ENCODE measurements around the gene IFT122. TPM values are rescaled to one million over a fixed set of nuclear protein-coding genes. Genes with fewer than 3 reads are reported as not detected.

Gene IFT122
- total RNA-seq, 1 donor from 2014 or later: 19.2 TPM

DNA sequence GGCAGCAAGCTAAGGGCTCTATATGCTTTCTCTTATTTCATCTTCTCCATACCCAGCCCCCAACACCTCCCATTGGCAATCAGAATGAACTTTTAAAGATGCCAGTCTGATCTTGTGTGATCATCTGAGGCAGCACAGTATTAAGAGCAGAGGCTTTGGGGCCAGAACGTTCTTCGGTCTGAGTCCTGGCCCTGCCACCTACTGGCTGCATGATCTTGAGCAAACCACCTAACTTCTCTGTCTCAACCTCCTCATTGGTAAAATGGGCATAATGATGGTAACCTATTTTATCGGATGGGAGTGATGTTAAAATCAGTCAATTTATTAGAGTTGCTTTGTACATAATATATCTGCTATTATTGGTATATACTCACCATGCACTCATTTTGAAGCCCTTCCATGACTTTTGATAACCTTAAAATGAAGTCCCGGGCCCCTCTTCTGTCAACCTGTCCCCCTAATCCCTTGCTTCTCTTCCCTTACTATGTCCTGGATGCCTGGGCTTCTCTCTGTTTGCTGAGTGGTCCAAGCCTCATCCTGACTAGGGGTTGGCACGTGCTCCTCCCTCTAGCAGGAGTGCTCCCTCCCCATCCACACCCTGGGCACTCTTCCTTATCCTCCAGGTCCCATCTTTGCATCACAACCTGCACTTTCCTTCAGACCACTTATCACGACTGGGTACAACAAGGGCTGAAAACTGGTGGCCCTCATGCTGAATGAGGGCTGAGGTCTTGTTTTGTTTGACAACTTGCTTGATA lies 17.9 kb upstream of the IFT122 start:
- POLR2A ChIA-PET: interaction anchor here (1.6 to 2.0 kb wide), 2 partner anchors 18 to 22 kb away, joined by 7 read pairs; partner anchors contain the start of genes IFT122 and MBD4
- DNase-seq (no peak), ATAC-seq (ENCODE audit: low read depth) (no peak)
- Mint-ChIP-seq H3K36me3 (ENCODE audit: low read depth) (peaks cover 4% of the 10 kb centered on the region), H3K9me3 (peaks cover 3% of the 10 kb centered on the region), H3K27me3 (no peaks in the 10 kb centered on the region), H3K4me1 (peaks cover 25% of the 10 kb centered on the region), H3K4me3 (no peak overlapping the region), H3K27ac (no peak overlapping the region)
- TF ChIP-seq, protein P1, sequence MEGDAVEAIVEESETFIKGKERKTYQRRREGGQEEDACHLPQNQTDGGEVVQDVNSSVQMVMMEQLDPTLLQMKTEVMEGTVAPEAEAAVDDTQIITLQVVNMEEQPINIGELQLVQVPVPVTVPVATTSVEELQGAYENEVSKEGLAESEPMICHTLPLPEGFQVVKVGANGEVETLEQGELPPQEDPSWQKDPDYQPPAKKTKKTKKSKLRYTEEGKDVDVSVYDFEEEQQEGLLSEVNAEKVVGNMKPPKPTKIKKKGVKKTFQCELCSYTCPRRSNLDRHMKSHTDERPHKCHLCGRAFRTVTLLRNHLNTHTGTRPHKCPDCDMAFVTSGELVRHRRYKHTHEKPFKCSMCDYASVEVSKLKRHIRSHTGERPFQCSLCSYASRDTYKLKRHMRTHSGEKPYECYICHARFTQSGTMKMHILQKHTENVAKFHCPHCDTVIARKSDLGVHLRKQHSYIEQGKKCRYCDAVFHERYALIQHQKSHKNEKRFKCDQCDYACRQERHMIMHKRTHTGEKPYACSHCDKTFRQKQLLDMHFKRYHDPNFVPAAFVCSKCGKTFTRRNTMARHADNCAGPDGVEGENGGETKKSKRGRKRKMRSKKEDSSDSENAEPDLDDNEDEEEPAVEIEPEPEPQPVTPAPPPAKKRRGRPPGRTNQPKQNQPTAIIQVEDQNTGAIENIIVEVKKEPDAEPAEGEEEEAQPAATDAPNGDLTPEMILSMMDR (IDR thresholded peaks at IDR 0.05): no peak
- CTCF ChIA-PET: interaction anchor here (0.8 kb wide), 1 partner anchor 22 kb away, joined by 3 read pairs; no protein-coding TSS in a partner anchor
- intact Hi-C loops (cut with micrococcal nuclease): no loop called here

DNA sequence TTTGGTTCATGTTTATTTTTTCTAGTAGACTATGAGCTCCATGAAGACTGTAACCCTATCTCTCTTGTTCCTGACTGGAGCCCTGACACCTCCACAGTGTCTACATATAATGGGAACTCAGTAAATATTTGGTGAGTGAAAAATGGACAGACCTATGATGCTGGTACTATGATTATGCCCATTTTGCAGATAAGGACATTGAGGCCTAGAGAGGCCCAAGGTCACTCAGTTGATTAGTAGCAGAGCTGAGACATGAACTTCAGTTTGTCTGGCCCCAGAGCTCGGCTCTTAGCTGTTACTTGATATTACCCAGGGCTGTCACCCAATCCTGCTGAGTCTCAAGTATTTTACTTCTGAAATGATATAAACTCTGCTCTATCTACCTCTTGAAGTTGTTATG lies 17.1 kb upstream of the IFT122 start:
- POLR2A ChIA-PET: interaction anchor here (1.6 to 2.0 kb wide), 2 partner anchors 17 to 23 kb away, joined by 7 read pairs; partner anchors contain the start of genes IFT122 and MBD4
- H3K4me3 Mint-ChIP-seq: no peak overlapping the region
- no peak overlapping the region for H3K27ac Mint-ChIP-seq
- H3K9me3 Mint-ChIP-seq: peaks cover 3% of the 10 kb centered on the region
- peaks cover 4% of the 10 kb centered on the region for H3K36me3 Mint-ChIP-seq (ENCODE audit: low read depth)
- no peaks in the 10 kb centered on the region for H3K27me3 Mint-ChIP-seq
- TF ChIP-seq, protein P1 (IDR thresholded peaks at IDR 0.05): no peak
- CTCF ChIA-PET: interaction anchor here (0.8 kb wide), 1 partner anchor 23 kb away, joined by 3 read pairs; no protein-coding TSS in a partner anchor
- ATAC-seq (ENCODE audit: low read depth) (no peak), DNase-seq (no peak)
- H3K4me1 Mint-ChIP-seq: peaks cover 33% of the 10 kb centered on the region
- intact Hi-C loops (cut with micrococcal nuclease): no loop called here

DNA sequence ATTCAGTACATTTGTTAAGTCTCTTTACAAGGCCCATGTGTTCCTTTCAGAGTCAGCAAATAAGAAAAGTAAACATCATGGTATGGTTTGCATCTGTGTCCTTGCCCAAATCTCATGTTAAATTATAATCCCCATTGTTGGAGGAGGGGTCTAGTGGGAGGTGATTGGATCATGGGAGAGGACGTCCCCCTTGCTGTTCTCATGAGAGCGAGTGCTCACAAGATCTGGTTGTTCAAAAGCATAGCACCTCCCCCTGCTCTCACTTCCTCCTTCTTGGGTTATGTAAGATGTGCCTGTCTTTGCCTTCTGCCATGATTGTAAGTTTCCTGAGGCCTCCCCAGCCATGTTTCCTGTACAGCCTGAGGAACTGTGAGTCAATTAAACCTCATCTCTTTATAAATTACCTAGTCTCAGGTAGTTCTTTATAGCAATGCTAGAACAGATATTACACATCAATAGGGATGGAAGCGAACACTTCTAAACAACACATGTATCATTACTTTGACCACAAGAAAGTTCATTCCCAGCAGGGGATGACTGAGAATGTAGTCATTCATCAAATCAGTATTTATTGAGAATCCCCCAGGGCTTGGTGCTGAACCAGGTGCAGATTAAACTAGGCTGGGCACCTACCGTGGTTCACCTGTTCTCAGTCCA lies 15.7 kb upstream of the IFT122 start:
- ATAC-seq (ENCODE audit: low read depth): peak; percentile 63
- Mint-ChIP-seq H3K9me3 (peaks cover 3% of the 10 kb centered on the region), H3K27me3 (no peaks in the 10 kb centered on the region), H3K4me3 (peak overlapping the region; percentile 29), H3K4me1 (peaks cover 47% of the 10 kb centered on the region), H3K36me3 (ENCODE audit: low read depth) (peaks cover 4% of the 10 kb centered on the region), H3K27ac (peak overlapping the region; percentile 79)
- intact Hi-C loops (cut with micrococcal nuclease): loop anchor here (1.0 to 2.0 kb wide), 2 partner anchors 14 to 25 kb away; partner anchors contain the start of gene MBD4
- ChIA-PET CTCF (no interaction called here), POLR2A (interaction anchor here (2.0 kb wide), 1 partner anchor 24 kb away, joined by 7 read pairs; no protein-coding TSS in a partner anchor)
- TF ChIP-seq, protein P1 (IDR thresholded peaks at IDR 0.05): no peak
- DNase-seq: no peak

DNA sequence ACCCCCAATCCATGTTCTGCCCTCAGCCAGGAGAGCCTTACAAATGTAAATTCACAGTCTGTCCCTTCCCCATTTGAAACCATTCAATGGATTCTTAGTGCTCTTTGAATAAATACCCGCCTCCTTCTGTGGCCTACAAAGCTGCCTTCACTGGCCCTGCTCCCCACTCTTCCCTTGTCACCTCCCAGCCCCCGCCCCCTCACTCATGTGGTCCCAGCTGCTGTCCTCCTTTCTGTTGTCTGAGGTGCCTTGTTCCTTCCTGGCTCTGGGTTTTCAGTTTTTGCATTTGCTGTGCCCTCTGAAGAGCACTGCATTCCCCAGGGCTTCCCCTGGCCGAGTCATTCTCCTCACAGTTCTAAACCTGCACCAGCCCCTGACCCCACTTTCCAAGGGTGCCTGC lies 14.8 kb upstream of the IFT122 start:
- no peaks in the 10 kb centered on the region for H3K27me3 Mint-ChIP-seq
- ATAC-seq (ENCODE audit: low read depth) (no peak), DNase-seq (no peak)
- H3K4me3 Mint-ChIP-seq: no peak overlapping the region
- CTCF ChIA-PET: no interaction called here
- POLR2A ChIA-PET: no interaction called here
- H3K36me3 Mint-ChIP-seq (ENCODE audit: low read depth): peaks cover 12% of the 10 kb centered on the region
- intact Hi-C loops (cut with micrococcal nuclease): loop anchor here (2.0 kb wide), 1 partner anchor 14 kb away; the partner anchor contains the start of gene MBD4
- TF ChIP-seq, protein P1 (IDR thresholded peaks at IDR 0.05): no peak
- peaks cover 54% of the 10 kb centered on the region for H3K4me1 Mint-ChIP-seq
- peaks cover 3% of the 10 kb centered on the region for H3K9me3 Mint-ChIP-seq
- no peak overlapping the region for H3K27ac Mint-ChIP-seq

- no peak overlapping the region for H3K4me3 Mint-ChIP-seq
- CTCF ChIA-PET: no interaction called here
- no peaks in the 10 kb centered on the region for H3K27me3 Mint-ChIP-seq
- TF ChIP-seq, protein P1 (IDR thresholded peaks at IDR 0.05): no peak
- H3K27ac Mint-ChIP-seq: no peak overlapping the region
- H3K9me3 Mint-ChIP-seq: peaks cover 3% of the 10 kb centered on the region
- peaks cover 54% of the 10 kb centered on the region for H3K4me1 Mint-ChIP-seq
- peaks cover 16% of the 10 kb centered on the region for H3K36me3 Mint-ChIP-seq (ENCODE audit: low read depth)
- POLR2A ChIA-PET: interaction anchor here (0.8 kb wide), 1 partner anchor 14 kb away, joined by 5 read pairs; the partner anchor contains the start of genes IFT122 and MBD4
- ATAC-seq (ENCODE audit: low read depth): no peak
- intact Hi-C loops (cut with micrococcal nuclease): loop anchor here (2.0 kb wide), 1 partner anchor 13 kb away; the partner anchor contains the start of gene MBD4
- DNase-seq: no peak
These were observed 14.4 kb upstream of the IFT122 start for GRCh38 chr3:129425619-129426018.
